ENCODE measurements around the gene IMPA2. TPM values are rescaled to one million over a fixed set of nuclear protein-coding genes. Genes with fewer than 3 reads are reported as not detected.

The IMPA2 gene
- total and polyA plus RNA-seq, 2 experiments from 2014 or later = 8.1 to 13.0 TPM

GRCh38 chr18:12017081-12017480 lies 35.8 kb downstream of the IMPA2 start:
- Histone ChIP-seq H3K79me2 (ENCODE audit: insufficient read depth) (no peaks in the 10 kb centered on the region), H3K9me2 (ENCODE audit: insufficient read depth) (no peaks in the 10 kb centered on the region), H4K20me1 (ENCODE audit: insufficient read depth) (no peaks in the 10 kb centered on the region), H3K9ac (no peak overlapping the region), H2AFZ (no peak overlapping the region), H3K4me1 (ENCODE audit: insufficient read depth) (no peaks in the 10 kb centered on the region), H3K27ac (no peak overlapping the region), H3K4me2 (ENCODE audit: unreplicated experiment) (no peak overlapping the region), H3K9me3 (ENCODE audit: low read depth) (no peaks in the 10 kb centered on the region), H3K27me3 (replicated peaks; ENCODE audit: insufficient read depth) (no peaks in the 10 kb centered on the region), H3K36me3 (ENCODE audit: low read depth) (no peaks in the 10 kb centered on the region), H3K4me3 (no peak overlapping the region), H3F3A (ENCODE audit: insufficient read depth) (no peaks in the 10 kb centered on the region)
- in situ Hi-C loops (cut with MboI) = no loop called here
- 82% methylated on average over 5 of the region's 5 CpGs for WGBS, 2 experiments (ENCODE audit: low coverage in 1 of 2, low lambda C conversion rate in 2 of 2, missing lambda C conversion rate in 2 of 2)
- TF ChIP-seq EZH2 (IDR thresholded peaks at IDR 0.05; ENCODE audit: insufficient read depth, poor library complexity, severe bottlenecking) (no peak), EZH2phosphoT487 (IDR thresholded peaks at IDR 0.05; ENCODE audit: insufficient read depth, low read depth) (no peak)
- DNase-seq = no peak

- Histone ChIP-seq H4K20me1 (ENCODE audit: insufficient read depth) (no peaks in the 10 kb centered on the region), H3K27me3 (replicated peaks; ENCODE audit: insufficient read depth) (no peaks in the 10 kb centered on the region), H3K9me2 (ENCODE audit: insufficient read depth) (no peaks in the 10 kb centered on the region), H3K4me1 (ENCODE audit: insufficient read depth) (no peaks in the 10 kb centered on the region), H3F3A (ENCODE audit: insufficient read depth) (no peaks in the 10 kb centered on the region), H3K27ac (no peak overlapping the region), H3K4me3 (no peak overlapping the region), H3K4me2 (ENCODE audit: unreplicated experiment) (no peak overlapping the region), H3K9me3 (ENCODE audit: low read depth) (no peaks in the 10 kb centered on the region), H3K79me2 (ENCODE audit: insufficient read depth) (no peaks in the 10 kb centered on the region), H3K9ac (no peak overlapping the region), H2AFZ (no peak overlapping the region), H3K36me3 (ENCODE audit: low read depth) (no peaks in the 10 kb centered on the region)
- in situ Hi-C loops (cut with MboI) = no loop called here
- no peak for TF ChIP-seq EZH2 (IDR thresholded peaks at IDR 0.05; ENCODE audit: insufficient read depth, poor library complexity, severe bottlenecking)
- no peak for TF ChIP-seq EZH2phosphoT487 (IDR thresholded peaks at IDR 0.05; ENCODE audit: insufficient read depth, low read depth)
- WGBS, 2 experiments (ENCODE audit: low coverage in 1 of 2, low lambda C conversion rate in 2 of 2, missing lambda C conversion rate in 2 of 2) = 85% methylated on average over 7 of the region's 7 CpGs
- no peak for DNase-seq
Measured at GRCh38 chr18:12018861-12019260, 37.6 kb downstream of the IMPA2 start.

- no peak for TF ChIP-seq EZH2 (IDR thresholded peaks at IDR 0.05; ENCODE audit: insufficient read depth, poor library complexity, severe bottlenecking)
- TF ChIP-seq EZH2phosphoT487 (IDR thresholded peaks at IDR 0.05; ENCODE audit: insufficient read depth, low read depth) = no peak
- no peaks in the 10 kb centered on the region for H3K79me2 ChIP-seq (ENCODE audit: insufficient read depth)
- no peak overlapping the region for H3K4me2 ChIP-seq (ENCODE audit: unreplicated experiment)
- no peak overlapping the region for H2AFZ ChIP-seq
- no peaks in the 10 kb centered on the region for H3K9me2 ChIP-seq (ENCODE audit: insufficient read depth)
- no peaks in the 10 kb centered on the region for H3K36me3 ChIP-seq (ENCODE audit: low read depth)
- no peak overlapping the region for H3K27ac ChIP-seq
- 93% methylated on average over 2 of the region's 2 CpGs for WGBS, 2 experiments (ENCODE audit: low coverage in 1 of 2, low lambda C conversion rate in 2 of 2, missing lambda C conversion rate in 2 of 2)
- H3F3A ChIP-seq (ENCODE audit: insufficient read depth) = no peaks in the 10 kb centered on the region
- in situ Hi-C loops (cut with MboI) = no loop called here
- H4K20me1 ChIP-seq (ENCODE audit: insufficient read depth) = no peaks in the 10 kb centered on the region
- H3K9ac ChIP-seq = no peak overlapping the region
- H3K27me3 ChIP-seq (replicated peaks; ENCODE audit: insufficient read depth) = no peaks in the 10 kb centered on the region
- no peak overlapping the region for H3K4me3 ChIP-seq
- H3K9me3 ChIP-seq (ENCODE audit: low read depth) = no peaks in the 10 kb centered on the region
- no peaks in the 10 kb centered on the region for H3K4me1 ChIP-seq (ENCODE audit: insufficient read depth)
- DNase-seq = no peak
Measured at GRCh38 chr18:12021077-12021476, 39.8 kb downstream of the IMPA2 start.

- H2AFZ ChIP-seq = no peak overlapping the region
- H3K9me3 ChIP-seq (ENCODE audit: low read depth) = no peaks in the 10 kb centered on the region
- no peaks in the 10 kb centered on the region for H3K36me3 ChIP-seq (ENCODE audit: low read depth)
- no peaks in the 10 kb centered on the region for H3K4me1 ChIP-seq (ENCODE audit: insufficient read depth)
- no peaks in the 10 kb centered on the region for H3F3A ChIP-seq (ENCODE audit: insufficient read depth)
- DNase-seq = no peak
- in situ Hi-C loops (cut with MboI) = no loop called here
- no peak overlapping the region for H3K4me3 ChIP-seq
- H3K9me2 ChIP-seq (ENCODE audit: insufficient read depth) = no peaks in the 10 kb centered on the region
- 92 to 97% methylated on average over 8 of the region's 8 CpGs for WGBS, 2 experiments (ENCODE audit: low coverage in 1 of 2, low lambda C conversion rate in 2 of 2, missing lambda C conversion rate in 2 of 2)
- no peak overlapping the region for H3K27ac ChIP-seq
- H3K27me3 ChIP-seq (replicated peaks; ENCODE audit: insufficient read depth) = no peaks in the 10 kb centered on the region
- no peak overlapping the region for H3K4me2 ChIP-seq (ENCODE audit: unreplicated experiment)
- no peaks in the 10 kb centered on the region for H3K79me2 ChIP-seq (ENCODE audit: insufficient read depth)
- no peaks in the 10 kb centered on the region for H4K20me1 ChIP-seq (ENCODE audit: insufficient read depth)
- H3K9ac ChIP-seq = no peak overlapping the region
- TF ChIP-seq EZH2phosphoT487 (IDR thresholded peaks at IDR 0.05; ENCODE audit: insufficient read depth, low read depth) (no peak), EZH2 (IDR thresholded peaks at IDR 0.05; ENCODE audit: insufficient read depth, poor library complexity, severe bottlenecking) (no peak)
Measured at GRCh38 chr18:12021596-12021995, 40.3 kb downstream of the IMPA2 start.

- Histone ChIP-seq H3K9ac (no peak overlapping the region), H2AFZ (no peak overlapping the region), H3K27me3 (replicated peaks; ENCODE audit: insufficient read depth) (no peaks in the 10 kb centered on the region), H3K4me2 (ENCODE audit: unreplicated experiment) (no peak overlapping the region), H4K20me1 (ENCODE audit: insufficient read depth) (no peaks in the 10 kb centered on the region), H3K9me3 (ENCODE audit: low read depth) (no peaks in the 10 kb centered on the region), H3K79me2 (ENCODE audit: insufficient read depth) (no peaks in the 10 kb centered on the region), H3K27ac (no peak overlapping the region), H3K4me3 (no peak overlapping the region), H3F3A (ENCODE audit: insufficient read depth) (no peaks in the 10 kb centered on the region), H3K36me3 (ENCODE audit: low read depth) (no peaks in the 10 kb centered on the region), H3K9me2 (ENCODE audit: insufficient read depth) (no peaks in the 10 kb centered on the region), H3K4me1 (ENCODE audit: insufficient read depth) (no peaks in the 10 kb centered on the region)
- 96 to 100% methylated on average over 3 of the region's 3 CpGs for WGBS, 2 experiments (ENCODE audit: low coverage in 1 of 2, low lambda C conversion rate in 2 of 2, missing lambda C conversion rate in 2 of 2)
- no peak for DNase-seq
- TF ChIP-seq EZH2phosphoT487 (IDR thresholded peaks at IDR 0.05; ENCODE audit: insufficient read depth, low read depth) (no peak), EZH2 (IDR thresholded peaks at IDR 0.05; ENCODE audit: insufficient read depth, poor library complexity, severe bottlenecking) (no peak)
- in situ Hi-C loops (cut with MboI) = no loop called here
Measured at GRCh38 chr18:12023375-12023774, 42.1 kb downstream of the IMPA2 start.
